ENCODE results near the gene SFI1.
"Not testable (repeated sequence)": the region's sequence is repeated elsewhere in the genome, so short reads cannot be mapped to it uniquely, and the experiment has no call there.

DNA sequence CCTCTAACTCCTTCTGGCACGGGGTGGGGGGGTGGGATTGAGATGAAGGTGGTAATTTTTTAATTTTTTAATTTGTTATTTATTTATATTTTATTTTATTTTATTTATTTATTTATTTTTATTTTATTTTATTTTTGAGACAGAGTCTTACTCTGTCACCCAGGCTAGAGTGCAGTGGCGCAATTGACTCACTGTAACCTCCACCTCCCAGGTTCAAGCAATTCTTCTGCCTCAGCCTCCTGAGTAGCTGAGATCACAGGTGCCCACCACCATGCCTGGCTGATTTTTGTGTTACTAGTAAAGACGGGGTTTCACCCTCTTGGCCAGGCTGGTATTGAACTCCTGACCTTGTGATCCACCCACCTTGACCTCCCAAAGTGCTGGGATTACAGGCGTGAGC, 43.8 kb downstream of the SFI1 start:
- TF ChIP-seq, protein P1, sequence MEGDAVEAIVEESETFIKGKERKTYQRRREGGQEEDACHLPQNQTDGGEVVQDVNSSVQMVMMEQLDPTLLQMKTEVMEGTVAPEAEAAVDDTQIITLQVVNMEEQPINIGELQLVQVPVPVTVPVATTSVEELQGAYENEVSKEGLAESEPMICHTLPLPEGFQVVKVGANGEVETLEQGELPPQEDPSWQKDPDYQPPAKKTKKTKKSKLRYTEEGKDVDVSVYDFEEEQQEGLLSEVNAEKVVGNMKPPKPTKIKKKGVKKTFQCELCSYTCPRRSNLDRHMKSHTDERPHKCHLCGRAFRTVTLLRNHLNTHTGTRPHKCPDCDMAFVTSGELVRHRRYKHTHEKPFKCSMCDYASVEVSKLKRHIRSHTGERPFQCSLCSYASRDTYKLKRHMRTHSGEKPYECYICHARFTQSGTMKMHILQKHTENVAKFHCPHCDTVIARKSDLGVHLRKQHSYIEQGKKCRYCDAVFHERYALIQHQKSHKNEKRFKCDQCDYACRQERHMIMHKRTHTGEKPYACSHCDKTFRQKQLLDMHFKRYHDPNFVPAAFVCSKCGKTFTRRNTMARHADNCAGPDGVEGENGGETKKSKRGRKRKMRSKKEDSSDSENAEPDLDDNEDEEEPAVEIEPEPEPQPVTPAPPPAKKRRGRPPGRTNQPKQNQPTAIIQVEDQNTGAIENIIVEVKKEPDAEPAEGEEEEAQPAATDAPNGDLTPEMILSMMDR (conservative IDR thresholded peaks at IDR 0.05 in 1 of 2, IDR thresholded peaks at IDR 0.05 in 1 of 2; ENCODE audit: extremely low read depth in 1 of 2, insufficient read depth in 1 of 2, low read depth in 1 of 2, low read length in 2 of 2): not testable (repeated sequence)
- TF ChIP-seq EZH2 (IDR thresholded peaks at IDR 0.05; ENCODE audit: borderline replicate concordance, low read length): not testable (repeated sequence)

Measured in mammary epithelial cell (primary cell).